ENCODE results near the gene PRDX6. TPM values are rescaled to one million over a fixed set of nuclear protein-coding genes. Genes with fewer than 3 reads are reported as not detected.
"Not testable (repeated sequence)": the region's sequence is repeated elsewhere in the genome, so short reads cannot be mapped to it uniquely, and the experiment has no call there.

PRDX6 gene
- total RNA-seq, 4 donors from 2014 or later = 285 to 478 (median 439) TPM

- Histone ChIP-seq H3K4me1 (no peaks in the 10 kb centered on the region), H3K9me3 (no peaks in the 10 kb centered on the region), H3K36me3 (peaks cover 13 to 94% (median 28%) of the 10 kb centered on the region in 3 donors), H3K27ac (no peak overlapping the region), H3K27me3 (no peaks in the 10 kb centered on the region), H3K4me3 (no peak overlapping the region)
- 88 to 94% methylated on average over 2 of the region's 2 CpGs for WGBS, 2 donors
- no peak for TF ChIP-seq POLR2A (IDR thresholded peaks at IDR 0.05)
- TF ChIP-seq EP300 (IDR thresholded peaks at IDR 0.05) = no peak
- TF ChIP-seq, protein P1, sequence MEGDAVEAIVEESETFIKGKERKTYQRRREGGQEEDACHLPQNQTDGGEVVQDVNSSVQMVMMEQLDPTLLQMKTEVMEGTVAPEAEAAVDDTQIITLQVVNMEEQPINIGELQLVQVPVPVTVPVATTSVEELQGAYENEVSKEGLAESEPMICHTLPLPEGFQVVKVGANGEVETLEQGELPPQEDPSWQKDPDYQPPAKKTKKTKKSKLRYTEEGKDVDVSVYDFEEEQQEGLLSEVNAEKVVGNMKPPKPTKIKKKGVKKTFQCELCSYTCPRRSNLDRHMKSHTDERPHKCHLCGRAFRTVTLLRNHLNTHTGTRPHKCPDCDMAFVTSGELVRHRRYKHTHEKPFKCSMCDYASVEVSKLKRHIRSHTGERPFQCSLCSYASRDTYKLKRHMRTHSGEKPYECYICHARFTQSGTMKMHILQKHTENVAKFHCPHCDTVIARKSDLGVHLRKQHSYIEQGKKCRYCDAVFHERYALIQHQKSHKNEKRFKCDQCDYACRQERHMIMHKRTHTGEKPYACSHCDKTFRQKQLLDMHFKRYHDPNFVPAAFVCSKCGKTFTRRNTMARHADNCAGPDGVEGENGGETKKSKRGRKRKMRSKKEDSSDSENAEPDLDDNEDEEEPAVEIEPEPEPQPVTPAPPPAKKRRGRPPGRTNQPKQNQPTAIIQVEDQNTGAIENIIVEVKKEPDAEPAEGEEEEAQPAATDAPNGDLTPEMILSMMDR (IDR thresholded peaks at IDR 0.05) = no peak
- no peak for DNase-seq (ENCODE audit: low spot score in 2 of 2)
Measured at GRCh38 chr1:173488001-173488400, 10.9 kb downstream of the PRDX6 start.

DNA sequence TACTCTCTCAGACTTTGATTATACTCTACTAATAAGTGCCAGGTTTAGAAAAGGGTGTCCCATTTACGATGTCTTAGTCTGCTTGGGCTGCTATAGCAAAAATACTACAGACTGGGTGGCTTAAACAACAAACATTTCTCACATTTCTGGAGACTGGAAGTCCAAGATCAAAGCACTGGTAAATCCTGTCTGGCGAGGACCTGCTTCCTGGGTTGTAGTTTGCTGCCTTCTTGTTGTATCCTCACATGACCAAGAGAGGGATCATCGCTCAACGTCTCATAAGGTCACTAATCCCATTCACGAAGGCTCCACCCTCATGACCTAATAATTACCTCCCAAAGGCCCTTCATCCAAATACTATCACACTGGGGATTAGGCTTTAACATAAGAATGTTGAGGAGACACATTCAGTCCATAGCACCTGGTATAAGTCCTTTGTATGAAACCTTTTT is 12.0 kb downstream of the PRDX6 start:
- Histone ChIP-seq H3K9me3 (no peaks in the 10 kb centered on the region), H3K4me3 (no peak overlapping the region), H3K27me3 (no peaks in the 10 kb centered on the region), H3K36me3 (peaks cover 13 to 86% (median 22%) of the 10 kb centered on the region in 3 donors), H3K4me1 (no peaks in the 10 kb centered on the region), H3K27ac (no peak overlapping the region)
- DNase-seq (ENCODE audit: low spot score in 2 of 2) = no peak
- no peak for TF ChIP-seq POLR2A (IDR thresholded peaks at IDR 0.05)
- TF ChIP-seq, protein P1 (IDR thresholded peaks at IDR 0.05) = no peak
- TF ChIP-seq EP300 (IDR thresholded peaks at IDR 0.05) = no peak
- WGBS, 2 donors = 85 to 86% methylated on average over 5 of the region's 5 CpGs

DNA sequence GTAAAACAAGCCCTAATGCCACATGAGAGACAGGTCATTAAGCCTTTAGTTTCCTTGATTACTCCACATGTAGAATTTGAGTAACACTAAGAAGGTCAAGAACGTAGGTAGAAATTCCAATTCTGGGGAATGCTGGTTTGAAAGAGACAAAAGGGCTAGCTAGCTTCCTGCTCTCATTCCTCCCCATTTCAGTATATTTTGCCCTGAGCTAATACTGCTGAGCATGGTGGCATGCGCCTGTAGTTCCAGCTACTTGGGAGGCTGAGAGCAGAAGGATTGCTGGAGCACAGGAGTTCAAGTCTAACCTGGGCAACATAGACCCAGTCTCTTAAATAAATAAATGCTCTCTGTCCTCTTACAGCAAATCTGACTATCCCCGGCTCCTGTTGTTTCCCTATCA is 12.8 kb downstream of the PRDX6 start:
- Histone ChIP-seq H3K9me3 (no peaks in the 10 kb centered on the region), H3K36me3 (peaks cover 13 to 78% (median 22%) of the 10 kb centered on the region in 3 donors), H3K27ac (no peak overlapping the region), H3K27me3 (no peaks in the 10 kb centered on the region), H3K4me3 (no peak overlapping the region), H3K4me1 (no peaks in the 10 kb centered on the region)
- DNase-seq (ENCODE audit: low spot score in 2 of 2) = no peak
- WGBS, 2 donors = 91 to 96% methylated on average over 3 of the region's 3 CpGs
- TF ChIP-seq, protein P1 (IDR thresholded peaks at IDR 0.05) = no peak
- TF ChIP-seq EP300 (IDR thresholded peaks at IDR 0.05) (no peak), POLR2A (IDR thresholded peaks at IDR 0.05) (no peak)

- Histone ChIP-seq H3K4me1 (no peaks in the 10 kb centered on the region), H3K9me3 (no peaks in the 10 kb centered on the region), H3K36me3 (peaks cover 7 to 63% (median 13%) of the 10 kb centered on the region in 3 donors), H3K27ac (no peak overlapping the region), H3K4me3 (no peak overlapping the region), H3K27me3 (no peaks in the 10 kb centered on the region)
- WGBS, 2 donors = 98 to 100% methylated on average over 2 of the region's 2 CpGs
- TF ChIP-seq EP300 (IDR thresholded peaks at IDR 0.05) (no peak), POLR2A (IDR thresholded peaks at IDR 0.05) (no peak)
- TF ChIP-seq, protein P1 (IDR thresholded peaks at IDR 0.05) = no peak
- DNase-seq (ENCODE audit: low spot score in 2 of 2) = no peak
Measured at GRCh38 chr1:173491508-173491907, 14.4 kb downstream of the PRDX6 start.

DNA sequence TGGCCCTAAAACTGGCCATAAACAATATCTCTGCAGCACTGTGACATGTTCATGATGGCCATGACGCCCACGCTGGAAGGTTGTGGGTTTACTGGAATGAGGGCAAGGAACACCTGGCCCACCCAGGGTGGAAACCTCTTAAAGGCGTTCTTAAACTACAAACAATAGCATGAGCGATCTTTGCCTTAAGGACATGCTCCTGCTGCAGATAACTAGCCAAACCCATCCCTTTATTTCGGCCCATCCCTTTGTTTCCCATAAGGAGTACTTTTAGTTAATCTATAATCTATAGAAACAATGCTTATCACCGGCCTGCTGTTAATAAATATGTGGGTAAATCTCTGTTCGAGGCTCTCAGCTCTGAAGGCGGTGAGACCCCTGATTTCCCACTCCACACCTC is 16.0 kb downstream of the PRDX6 start:
- H3K36me3 ChIP-seq = peaks cover 0 to 47% (median 0%) of the 10 kb centered on the region in 3 donors
- H3K27me3 ChIP-seq; H3K4me1 ChIP-seq; DNase-seq (ENCODE audit: low spot score in 2 of 2); H3K27ac ChIP-seq; H3K9me3 ChIP-seq; H3K4me3 ChIP-seq: not testable (repeated sequence)
- WGBS, 2 donors = 92 to 93% methylated on average over 8 of the region's 8 CpGs

All from tibial nerve (tissue), 4 donors.